ENCODE measurements around the gene YWHAH.
A peak's percentile ranks its signal among the peaks of the same experiment; 100 is the strongest.
"Not testable (repeated sequence)": the region's sequence is repeated elsewhere in the genome, so short reads cannot be mapped to it uniquely, and the experiment has no call there.

YWHAH gene

GRCh38 chr22:31951194-31952093 lies 7.1 kb downstream of the YWHAH start:
- peak; percentile 25 for DNase-seq

GRCh38 chr22:31952094-31952401 lies 7.7 kb downstream of the YWHAH start:
- DNase-seq: no peak

GRCh38 chr22:31952472-31952871 lies 8.1 kb downstream of the YWHAH start:
- no peak for DNase-seq

- DNase-seq: no peak
These were observed 8.9 kb downstream of the YWHAH start for GRCh38 chr22:31953261-31953660.

GRCh38 chr22:31954535-31955523 lies 10.5 kb downstream of the YWHAH start:
- no peak for DNase-seq

GRCh38 chr22:31956360-31956759 lies 12.0 kb downstream of the YWHAH start:
- DNase-seq: no peak

GRCh38 chr22:31957970-31958594 lies 13.7 kb downstream of the YWHAH start:
- no peak for DNase-seq

- peak; percentile 22 for DNase-seq
These were observed 14.4 kb downstream of the YWHAH start for GRCh38 chr22:31958625-31959239.

GRCh38 chr22:31960767-31961166 lies 16.4 kb downstream of the YWHAH start:
- no peak for DNase-seq

GRCh38 chr22:31962387-31963125 lies 18.2 kb downstream of the YWHAH start:
- DNase-seq: no peak

- no peak for DNase-seq
These were observed 23.7 kb downstream of the YWHAH start for GRCh38 chr22:31968022-31968421.

GRCh38 chr22:31969789-31970489 lies 25.6 kb downstream of the YWHAH start:
- DNase-seq: peak; percentile 71

- peak; percentile 84 for DNase-seq
These were observed 26.4 kb downstream of the YWHAH start for GRCh38 chr22:31970490-31971444.

GRCh38 chr22:31972180-31972579 lies 27.8 kb downstream of the YWHAH start:
- DNase-seq: no peak

GRCh38 chr22:31973739-31974138 lies 29.4 kb downstream of the YWHAH start:
- no peak for DNase-seq

- DNase-seq: peak; percentile 89
These were observed 33.0 kb downstream of the YWHAH start for GRCh38 chr22:31977141-31977841.

- DNase-seq: no peak
These were observed 33.6 kb downstream of the YWHAH start for GRCh38 chr22:31977939-31978338.

- no peak for DNase-seq
These were observed 36.3 kb downstream of the YWHAH start for GRCh38 chr22:31980628-31981027.

GRCh38 chr22:31981976-31982375 lies 37.6 kb downstream of the YWHAH start:
- DNase-seq: not testable (repeated sequence)
